ENCODE data around the gene SLC16A8. TPM values are rescaled to one million over a fixed set of nuclear protein-coding genes. Genes with fewer than 3 reads are reported as not detected.
A peak's percentile ranks its signal among the peaks of the same experiment; 100 is the strongest.

SLC16A8 gene
- total and polyA plus RNA-seq, 5 experiments from 2014 or later: not detected

GRCh38 chr22:38088629-38089473 lies 4.9 kb upstream of the SLC16A8 start:
- no peak for ATAC-seq
- POLR2A ChIA-PET: interaction anchor here (0.7 to 0.8 kb wide), 2 partner anchors 12 to 108 kb away, joined by 3 read pairs; no protein-coding TSS in a partner anchor
- Mint-ChIP-seq H3K4me3 (no peak overlapping the region), H3K27ac (no peak overlapping the region), H3K4me1 (peaks cover 0 to 2% (median 0%) of the 10 kb centered on the region in 4 donors), H3K27me3 (peaks cover 0 to 28% (median 9%) of the 10 kb centered on the region in 5 donors), H3K36me3 (peaks cover 0 to 25% (median 8%) of the 10 kb centered on the region in 3 donors), H3K9me3 (no peaks in the 10 kb centered on the region)
- peak in 1 of 10 donors; percentile 49 for DNase-seq

- peaks cover 0 to 17% (median 4%) of the 10 kb centered on the region in 3 donors for H3K36me3 Mint-ChIP-seq
Measured at GRCh38 chr22:38087855-38088254, 3.9 kb upstream of the SLC16A8 start.

DNA sequence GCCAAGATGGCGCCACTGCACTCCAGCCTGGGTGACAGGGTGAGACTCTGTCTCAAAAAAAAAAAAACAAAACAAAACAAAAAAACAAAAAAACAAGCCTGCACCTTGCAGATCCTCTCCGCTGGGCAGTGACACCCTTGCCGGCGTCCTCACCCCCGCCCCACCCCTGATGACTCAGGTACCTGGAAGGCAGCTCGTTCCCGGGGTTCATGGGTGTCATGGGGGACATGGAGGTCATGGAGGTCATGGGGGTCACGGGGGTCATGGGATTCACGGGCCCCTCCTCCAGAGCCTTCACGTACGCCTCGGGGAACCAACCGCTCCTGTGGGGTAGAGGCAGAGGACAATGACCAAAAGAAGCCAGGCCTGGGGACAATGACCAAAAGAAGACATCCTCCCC lies 3.0 kb upstream of the SLC16A8 start:
- Mint-ChIP-seq H3K9me3 (no peaks in the 10 kb centered on the region), H3K4me3 (no peak overlapping the region), H3K27me3 (peaks cover 0 to 38% (median 12%) of the 10 kb centered on the region in 5 donors), H3K4me1 (peaks cover 0 to 7% (median 2%) of the 10 kb centered on the region in 4 donors), H3K27ac (no peak overlapping the region), H3K36me3 (peaks cover 0 to 14% (median 4%) of the 10 kb centered on the region in 3 donors)
- DNase-seq (no peak), ATAC-seq (no peak)
- POLR2A ChIA-PET: no interaction called here

More at GRCh38 chr22:38087855-38088254, 3.9 kb upstream of the SLC16A8 start:
- peak overlapping the region in 1 of 10 donors; percentile 49 for H3K27ac Mint-ChIP-seq
- H3K27me3 Mint-ChIP-seq: peaks cover 0 to 36% (median 12%) of the 10 kb centered on the region in 5 donors
- H3K4me1 Mint-ChIP-seq: peaks cover 0 to 2% (median under 1%) of the 10 kb centered on the region in 4 donors
- no peak overlapping the region for H3K4me3 Mint-ChIP-seq
- no peak for DNase-seq
- POLR2A ChIA-PET: no interaction called here
- H3K9me3 Mint-ChIP-seq: no peaks in the 10 kb centered on the region
- ATAC-seq: no peak

DNA sequence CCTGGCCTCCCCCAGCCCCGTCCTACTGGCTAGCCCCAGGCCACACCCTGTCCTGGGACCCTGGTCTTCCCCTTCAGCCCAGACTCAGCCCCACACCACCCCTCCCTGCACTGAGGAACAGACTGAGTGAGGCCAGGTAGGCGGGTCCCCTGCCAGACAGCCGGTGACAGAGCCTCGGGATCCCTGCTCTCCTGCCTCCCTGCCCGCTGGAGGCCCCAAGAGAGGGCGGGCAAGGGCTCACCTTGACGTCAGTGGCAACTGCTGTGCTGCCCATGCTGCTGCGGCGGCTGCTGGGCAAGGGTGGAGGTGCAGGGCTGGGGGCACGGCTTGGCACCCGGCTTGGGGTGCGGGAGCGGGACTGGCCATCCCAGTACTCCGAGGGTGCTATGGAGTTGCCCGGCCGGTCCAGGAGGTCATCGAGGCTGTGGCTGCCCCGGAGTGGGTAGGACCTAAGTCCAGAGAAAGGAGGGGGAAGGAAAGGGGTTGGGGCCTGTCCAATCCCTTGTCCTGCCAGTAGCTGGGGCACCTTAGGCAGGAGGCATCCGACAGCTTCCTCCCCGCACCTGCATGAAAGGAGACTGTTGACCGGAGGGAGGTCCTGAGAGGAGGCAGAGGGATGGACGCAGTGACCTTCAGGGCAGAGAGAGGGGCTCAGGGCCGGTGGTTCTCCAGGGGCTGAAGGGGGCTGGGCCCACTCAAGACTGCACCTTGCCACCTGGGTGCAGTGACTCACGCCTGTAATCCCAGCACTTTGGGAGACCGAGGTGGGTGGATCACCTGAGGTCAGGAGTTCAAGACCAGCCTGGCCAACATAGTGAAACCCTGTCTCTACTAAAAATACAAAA lies 2.2 kb upstream of the SLC16A8 start:
- Mint-ChIP-seq H3K4me1 (peaks cover 0 to 10% (median 3%) of the 10 kb centered on the region in 4 donors), H3K27me3 (peaks cover 0 to 42% (median 12%) of the 10 kb centered on the region in 5 donors), H3K36me3 (peaks cover 0 to 14% (median 4%) of the 10 kb centered on the region in 3 donors), H3K4me3 (no peak overlapping the region), H3K9me3 (no peaks in the 10 kb centered on the region), H3K27ac (no peak overlapping the region)
- no peak for DNase-seq
- ATAC-seq: no peak
- POLR2A ChIA-PET: no interaction called here

DNA sequence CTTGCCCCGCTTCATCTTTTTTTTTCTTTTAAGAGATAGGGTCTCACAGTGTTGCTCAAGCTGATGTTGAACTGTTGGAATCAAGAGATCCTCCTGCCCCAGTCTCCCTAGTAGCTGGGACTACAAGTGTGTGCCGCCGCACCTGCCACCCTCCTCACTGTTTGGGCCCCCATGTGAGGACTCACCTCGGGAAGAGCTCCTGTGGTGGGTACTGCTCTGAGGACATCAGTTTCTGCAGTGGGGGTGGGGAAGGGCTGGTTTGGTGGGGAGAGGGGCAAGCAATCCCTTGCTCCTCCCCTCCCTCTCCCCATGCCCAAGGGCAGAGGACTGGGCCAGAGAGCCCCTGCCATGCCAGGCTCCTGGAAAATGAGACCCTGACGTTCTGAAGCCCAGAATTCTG lies 1.5 kb upstream of the SLC16A8 start:
- Mint-ChIP-seq H3K9me3 (no peaks in the 10 kb centered on the region), H3K4me1 (peaks cover 0 to 10% (median 3%) of the 10 kb centered on the region in 4 donors), H3K36me3 (peaks cover 0 to 12% (median 4%) of the 10 kb centered on the region in 3 donors), H3K27ac (no peak overlapping the region), H3K27me3 (peaks cover 0 to 41% (median 12%) of the 10 kb centered on the region in 5 donors), H3K4me3 (no peak overlapping the region)
- ATAC-seq (no peak), DNase-seq (no peak)
- POLR2A ChIA-PET: interaction anchor here (0.5 kb wide), 1 partner anchor 206 kb away, joined by 4 read pairs; no protein-coding TSS in a partner anchor

- H3K4me3 Mint-ChIP-seq: no peak overlapping the region
- H3K4me1 Mint-ChIP-seq: peaks cover 0 to 10% (median 3%) of the 10 kb centered on the region in 4 donors
- H3K9me3 Mint-ChIP-seq: no peaks in the 10 kb centered on the region
- no peak overlapping the region for H3K27ac Mint-ChIP-seq
- no peak for ATAC-seq
- DNase-seq: no peak
- peaks cover 3 to 38% (median 11%) of the 10 kb centered on the region in 5 donors for H3K27me3 Mint-ChIP-seq
- H3K36me3 Mint-ChIP-seq: peaks cover 0 to 12% (median 4%) of the 10 kb centered on the region in 3 donors
- POLR2A ChIA-PET: interaction anchor here (0.5 kb wide), 1 partner anchor 207 kb away, joined by 4 read pairs; no protein-coding TSS in a partner anchor
Measured at GRCh38 chr22:38085056-38085455, 1.1 kb upstream of the SLC16A8 start.

GRCh38 chr22:38082986-38083710 lies 836 bp downstream of the SLC16A8 start:
- Mint-ChIP-seq H3K9me3 (no peaks in the 10 kb centered on the region), H3K4me1 (peaks cover 0 to 10% (median 5%) of the 10 kb centered on the region in 4 donors), H3K4me3 (peak overlapping the region in 6 of 10 donors; percentile 9 to 38 (median 26)), H3K27me3 (peaks cover 4 to 40% (median 9%) of the 10 kb centered on the region in 5 donors), H3K36me3 (peaks cover 0 to 12% (median 4%) of the 10 kb centered on the region in 3 donors), H3K27ac (no peak overlapping the region)
- DNase-seq: no peak
- ATAC-seq: no peak
- POLR2A ChIA-PET: no interaction called here

DNA sequence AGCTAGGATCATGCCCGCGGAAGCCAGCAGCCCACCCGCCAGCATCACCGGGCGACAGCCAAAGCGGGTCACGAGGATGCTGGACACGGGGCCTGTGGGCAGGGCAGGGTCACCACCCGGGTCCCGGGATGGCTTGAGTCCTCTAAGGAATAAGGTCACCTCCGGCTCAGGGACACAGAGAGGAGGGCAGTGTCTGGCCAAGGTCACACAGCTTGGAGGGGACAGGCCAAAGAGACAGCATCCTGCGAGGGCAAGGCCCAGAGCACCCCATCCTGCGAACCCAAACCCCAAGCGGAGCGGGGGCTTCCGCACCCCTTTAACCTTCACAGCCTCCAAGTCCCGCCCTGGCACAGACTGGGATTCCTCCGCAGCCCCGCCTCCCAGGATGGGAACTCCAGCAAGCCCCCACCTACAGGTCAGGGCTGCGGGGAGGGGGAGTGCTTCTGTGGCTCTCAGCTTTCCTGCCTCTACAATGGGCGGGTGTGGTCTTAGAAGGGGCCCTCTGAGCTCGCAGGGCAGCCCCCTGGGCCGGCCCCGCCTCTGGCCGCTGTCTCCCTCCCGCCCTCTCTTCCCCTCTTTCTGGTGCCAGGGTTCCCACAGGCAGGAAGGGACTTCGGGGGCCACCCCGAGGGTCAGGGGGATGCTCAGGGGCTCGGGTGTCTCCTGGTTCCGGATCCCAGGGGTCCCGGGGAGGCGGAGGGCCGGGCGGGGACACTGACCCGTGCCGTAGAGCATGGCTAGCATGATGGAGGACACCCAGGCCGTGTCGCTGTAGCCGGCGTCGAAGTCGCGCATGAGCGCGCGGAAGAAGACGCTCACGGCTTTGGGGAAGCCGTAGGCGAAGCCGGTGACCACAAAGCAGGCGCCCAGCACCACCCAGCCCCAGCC lies 1.8 kb downstream of the SLC16A8 start:
- Mint-ChIP-seq H3K4me3 (peak overlapping the region in 6 of 10 donors; percentile 13 to 66 (median 43)), H3K9me3 (no peaks in the 10 kb centered on the region), H3K36me3 (peaks cover 0 to 9% (median 2%) of the 10 kb centered on the region in 3 donors), H3K27ac (no peak overlapping the region), H3K4me1 (peaks cover 0 to 10% (median 4%) of the 10 kb centered on the region in 4 donors), H3K27me3 (peaks cover 0 to 30% (median 4%) of the 10 kb centered on the region in 5 donors)
- peak in 1 of 2 donors; percentile 42 for ATAC-seq
- no peak for DNase-seq
- POLR2A ChIA-PET: no interaction called here

GRCh38 chr22:38081636-38081940 lies 2.4 kb downstream of the SLC16A8 start:
- Mint-ChIP-seq H3K4me1 (peaks cover 0 to 10% (median 4%) of the 10 kb centered on the region in 4 donors), H3K4me3 (peak overlapping the region in 5 of 10 donors; percentile 13 to 66 (median 50)), H3K27ac (no peak overlapping the region), H3K9me3 (no peaks in the 10 kb centered on the region), H3K27me3 (peaks cover 0 to 30% (median 4%) of the 10 kb centered on the region in 5 donors), H3K36me3 (peaks cover 0 to 9% (median 0%) of the 10 kb centered on the region in 3 donors)
- DNase-seq (peak in 1 of 10 donors; percentile 4), ATAC-seq (peak; percentile 28 to 39)
- POLR2A ChIA-PET: no interaction called here

DNA sequence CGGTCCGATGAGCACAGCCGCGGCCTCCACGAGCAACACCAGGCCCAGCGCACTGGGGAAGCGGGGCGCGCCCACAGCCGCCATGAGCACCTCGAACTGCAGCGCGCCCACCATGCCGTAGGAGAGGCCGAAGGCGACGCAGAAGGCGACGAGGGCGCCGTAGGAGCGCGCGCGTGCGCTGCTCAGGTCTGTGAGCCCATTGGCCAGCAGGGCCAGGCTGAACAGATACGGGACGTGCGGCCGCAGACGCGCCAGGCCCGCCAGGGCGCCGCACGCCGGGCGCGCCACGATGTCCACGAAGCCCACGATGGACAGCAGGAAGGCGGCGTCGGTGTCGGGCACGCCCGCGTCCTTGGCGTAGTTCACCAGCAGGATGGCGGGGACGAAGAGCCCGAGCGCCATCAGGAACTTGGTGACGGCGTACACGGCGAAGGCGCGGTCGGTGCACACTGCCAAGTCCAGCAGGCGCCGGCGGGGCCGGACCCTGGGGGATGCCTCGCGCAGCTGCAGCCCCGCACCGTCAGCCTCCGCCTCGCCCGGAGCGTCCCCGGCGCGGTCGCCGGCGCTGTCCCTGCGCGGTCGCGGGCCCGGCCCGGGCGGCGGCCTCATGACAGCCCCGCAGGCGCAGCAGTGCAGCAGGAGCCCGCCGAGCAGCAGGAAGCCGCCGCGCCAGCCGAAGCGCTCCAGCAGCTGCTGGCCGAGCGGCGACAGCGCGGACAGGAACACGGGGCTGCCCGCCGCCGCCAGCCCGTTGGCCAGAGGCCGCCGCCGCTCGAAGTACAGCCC lies 2.9 kb downstream of the SLC16A8 start:
- H3K27me3 Mint-ChIP-seq: peaks cover 0 to 30% (median 4%) of the 10 kb centered on the region in 5 donors

More for the DNA sequence above, 2.9 kb downstream of the SLC16A8 start:
- peaks cover 0 to 5% (median 0%) of the 10 kb centered on the region in 3 donors for H3K36me3 Mint-ChIP-seq
- H3K4me1 Mint-ChIP-seq: peaks cover 0 to 10% (median 4%) of the 10 kb centered on the region in 4 donors
- DNase-seq (no peak), ATAC-seq (peak; percentile 57 to 64)
- no peaks in the 10 kb centered on the region for H3K9me3 Mint-ChIP-seq
- H3K27ac Mint-ChIP-seq: no peak overlapping the region
- H3K4me3 Mint-ChIP-seq: peak overlapping the region in 3 of 10 donors; percentile 15 to 43 (median 27)
- POLR2A ChIA-PET: no interaction called here

Measured in naive thymus-derived CD8-positive, alpha-beta T cell (primary cell).